RWPE2 (cell line): ENCODE results near the gene ELMOD3.
A peak's percentile ranks its signal among the peaks of the same experiment; 100 is the strongest.

ENCODE experiments used
- ATAC-seq: fragments of 200-7000 bp; cut with Tn5 transposase; 3 replicates; pipeline ENCODE4 v1.9.1; 2021; ENCODE audit warnings: low read depth
- DNase-seq: peaks from one replicate; pipeline ENCODE4 v3.0.0-alpha.2; 2020; ENCODE audit warnings: low spot score
- H3K27ac ChIP-seq: fragments of 450-650 bp; 2 replicates; pipeline ENCODE4 v1.5.1; 2017; ENCODE audit warnings: mild to moderate bottlenecking; ENCODE audit not compliant: poor library complexity, severe bottlenecking
- H3K27me3 ChIP-seq: fragments of 250-450 bp; sonication (Bioruptor Pico); 2 replicates; pipeline ENCODE4 v1.5.1; 2021; ENCODE audit warnings: mild to moderate bottlenecking, moderate library complexity; ENCODE audit not compliant: insufficient read depth, poor library complexity, severe bottlenecking
- H3K36me3 ChIP-seq: fragments of 250-450 bp; sonication (Bioruptor Pico); 2 replicates; pipeline ENCODE4 v1.5.1; 2020; ENCODE audit warnings: low read depth, mild to moderate bottlenecking, moderate library complexity
- H3K4me1 ChIP-seq: fragments of 250-450 bp; sonication (Bioruptor Pico); 2 replicates; pipeline ENCODE4 v1.5.1; 2021; ENCODE audit warnings: mild to moderate bottlenecking, moderate library complexity; ENCODE audit not compliant: insufficient read depth, poor library complexity, severe bottlenecking
- H3K4me3 ChIP-seq: fragments of 250-450 bp; sonication (Bioruptor Pico); 2 replicates; pipeline ENCODE4 v1.5.1; 2021; ENCODE audit warnings: mild to moderate bottlenecking, moderate library complexity; ENCODE audit not compliant: severe bottlenecking
- H3K9me3 ChIP-seq: fragments of 250-450 bp; sonication (Bioruptor Pico); 2 replicates; pipeline ENCODE4 v1.5.1; 2021; ENCODE audit warnings: mild to moderate bottlenecking, moderate library complexity; ENCODE audit not compliant: severe bottlenecking
- CTCF ChIP-seq: fragments of 450-650 bp; IDR thresholded peaks from one replicate; pipeline ENCODE4 v1.5.1; 2017; ENCODE audit warnings: mild to moderate bottlenecking, moderate library complexity; ENCODE audit not compliant: poor library complexity, severe bottlenecking

ELMOD3 gene

GRCh38 chr2:85400023-85400422 lies 45.5 kb downstream of the ELMOD3 start:
- no peak overlapping the region for H3K4me3 ChIP-seq
- H3K4me1 ChIP-seq = no peaks in the 10 kb centered on the region
- H3K9me3 ChIP-seq = peaks cover 8% of the 10 kb centered on the region
- ATAC-seq (no peak), DNase-seq (peak; percentile 35)
- no peak for TF ChIP-seq CTCF
- peaks cover 87% of the 10 kb centered on the region for H3K36me3 ChIP-seq
- H3K27me3 ChIP-seq = no peaks in the 10 kb centered on the region
- no peak overlapping the region for H3K27ac ChIP-seq

GRCh38 chr2:85400541-85401463 lies 46.2 kb downstream of the ELMOD3 start:
- DNase-seq (no peak), ATAC-seq (no peak)
- no peak for TF ChIP-seq CTCF

GRCh38 chr2:85401464-85401805 lies 46.9 kb downstream of the ELMOD3 start:
- no peak overlapping the region for H3K4me3 ChIP-seq
- no peak for TF ChIP-seq CTCF
- DNase-seq (no peak), ATAC-seq (no peak)
- peaks cover 8% of the 10 kb centered on the region for H3K9me3 ChIP-seq
- H3K27ac ChIP-seq = no peak overlapping the region
- no peaks in the 10 kb centered on the region for H3K4me1 ChIP-seq
- peaks cover 79% of the 10 kb centered on the region for H3K36me3 ChIP-seq
- H3K27me3 ChIP-seq = no peaks in the 10 kb centered on the region

More at GRCh38 chr2:85400541-85401463, 46.2 kb downstream of the ELMOD3 start:
- Histone ChIP-seq H3K27ac (no peak overlapping the region), H3K4me1 (no peaks in the 10 kb centered on the region), H3K4me3 (no peak overlapping the region), H3K9me3 (peaks cover 8% of the 10 kb centered on the region), H3K36me3 (peaks cover 83% of the 10 kb centered on the region), H3K27me3 (no peaks in the 10 kb centered on the region)

GRCh38 chr2:85401844-85402243 lies 47.3 kb downstream of the ELMOD3 start:
- H3K27ac ChIP-seq = no peak overlapping the region
- peaks cover 8% of the 10 kb centered on the region for H3K9me3 ChIP-seq
- ATAC-seq (no peak; the same call in 2 of the 3 replicates), DNase-seq (no peak)
- peaks cover 75% of the 10 kb centered on the region for H3K36me3 ChIP-seq
- H3K4me1 ChIP-seq = no peaks in the 10 kb centered on the region
- TF ChIP-seq CTCF = no peak
- H3K4me3 ChIP-seq = no peak overlapping the region
- H3K27me3 ChIP-seq = no peaks in the 10 kb centered on the region
